Stimulated activated naive B cell treated with anti-CD40 and anti-IgM and Interleukin-4, amounts not matched to agents 10 μg/mL and 1 μg/mL and 100 μg/mL, for 72 hours (primary cell): Measurements from ENCODE around the gene EMC10.
"Not testable (repeated sequence)": the region's sequence is repeated elsewhere in the genome, so short reads cannot be mapped to it uniquely, and the experiment has no call there.

ENCODE experiments used
- ATAC-seq, 2 donors: fragments of 150-1000 bp; cut with Tn5 transposase; replicated peaks; 2 replicates each; pipeline ENCODE4 v1.10.0; 2021; ENCODE audit warnings: moderate library complexity in 1 of 2
- DNase-seq: peaks from one replicate; pipeline ENCODE4 v3.0.0; 2021
- H3K27ac Mint-ChIP-seq: one replicate; pipeline ENCODE4 v1.8.0; 2022; ENCODE audit warnings: mild to moderate bottlenecking, mixed read lengths
- H3K27me3 Mint-ChIP-seq, 2 donors: one replicate each; pipeline ENCODE4 v1.8.0; 2022; ENCODE audit warnings: mixed read lengths in 2 of 2
- H3K36me3 Mint-ChIP-seq, 2 donors: one replicate each; pipeline ENCODE4 v1.8.0; 2022; ENCODE audit warnings: mixed read lengths in 2 of 2, mild to moderate bottlenecking in 1 of 2
- H3K4me1 Mint-ChIP-seq, 2 donors: one replicate each; pipeline ENCODE4 v1.8.0; 2022; ENCODE audit warnings: mixed read lengths in 2 of 2, mild to moderate bottlenecking in 1 of 2
- H3K4me3 Mint-ChIP-seq, 2 donors: one replicate each; pipeline ENCODE4 v1.8.0; 2022; ENCODE audit warnings: mild to moderate bottlenecking in 2 of 2, mixed read lengths in 2 of 2, moderate library complexity in 1 of 2
- H3K9me3 Mint-ChIP-seq, 2 donors: one replicate each; pipeline ENCODE4 v1.8.0; 2022; ENCODE audit warnings: mixed read lengths in 2 of 2, mild to moderate bottlenecking in 1 of 2

The EMC10 gene

DNA sequence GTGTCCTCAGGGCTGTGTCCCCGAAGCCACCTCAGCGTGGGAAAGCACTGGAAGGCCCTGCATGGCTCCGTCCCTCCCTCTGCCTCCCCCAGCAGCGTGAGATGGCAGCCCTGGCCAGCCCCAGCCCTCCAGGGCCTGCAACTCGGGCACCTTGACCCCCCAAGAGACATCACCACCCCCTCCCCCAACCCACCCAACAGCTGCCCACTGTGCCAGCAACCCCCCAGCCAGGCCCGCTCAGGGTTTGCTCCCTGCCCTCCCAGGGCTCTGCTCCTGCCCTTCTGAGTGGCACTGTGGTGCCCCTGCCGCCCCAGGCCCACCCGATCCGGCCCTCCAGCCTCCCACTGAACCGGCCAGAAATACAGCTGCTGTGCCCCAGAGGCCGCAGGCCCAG lies 38.9 kb downstream of the EMC10 start:
- H3K9me3 Mint-ChIP-seq: no peaks in the 10 kb centered on the region
- ATAC-seq (no peak), DNase-seq (no peak)
- peaks cover 0 to 4% of the 10 kb centered on the region in 2 donors for H3K36me3 Mint-ChIP-seq
- peaks cover 18 to 24% of the 10 kb centered on the region in 2 donors for H3K4me1 Mint-ChIP-seq
- peaks cover 24 to 32% of the 10 kb centered on the region in 2 donors for H3K27me3 Mint-ChIP-seq
- H3K27ac Mint-ChIP-seq: no peak overlapping the region
- no peak overlapping the region for H3K4me3 Mint-ChIP-seq

DNA sequence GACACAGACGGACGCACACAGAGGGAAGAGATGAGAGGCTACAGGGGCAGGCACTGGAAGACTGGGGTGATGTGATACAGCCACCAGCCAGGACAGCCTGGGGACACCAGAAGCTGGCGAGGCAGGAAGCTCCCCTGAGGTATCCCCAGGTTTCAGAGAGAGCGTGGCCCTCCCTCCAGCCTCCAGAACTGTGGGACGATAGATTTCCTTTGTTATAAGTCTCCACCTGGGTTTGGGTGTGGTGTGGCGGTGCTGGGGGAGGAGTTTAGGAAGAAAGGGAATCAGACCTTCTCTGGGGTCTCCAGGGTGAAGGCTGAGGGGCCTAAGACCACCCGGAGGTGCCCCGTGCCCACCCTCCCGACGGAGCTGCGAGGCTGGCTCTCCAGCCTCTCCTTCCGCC lies 40.1 kb downstream of the EMC10 start:
- no peaks in the 10 kb centered on the region for H3K9me3 Mint-ChIP-seq
- peaks cover 24 to 32% of the 10 kb centered on the region in 2 donors for H3K27me3 Mint-ChIP-seq
- H3K36me3 Mint-ChIP-seq: peaks cover 0 to under 1% of the 10 kb centered on the region in 2 donors
- no peak for ATAC-seq
- H3K4me3 Mint-ChIP-seq: no peak overlapping the region
- H3K4me1 Mint-ChIP-seq: peaks cover 10 to 13% of the 10 kb centered on the region in 2 donors
- DNase-seq: no peak
- no peak overlapping the region for H3K27ac Mint-ChIP-seq

DNA sequence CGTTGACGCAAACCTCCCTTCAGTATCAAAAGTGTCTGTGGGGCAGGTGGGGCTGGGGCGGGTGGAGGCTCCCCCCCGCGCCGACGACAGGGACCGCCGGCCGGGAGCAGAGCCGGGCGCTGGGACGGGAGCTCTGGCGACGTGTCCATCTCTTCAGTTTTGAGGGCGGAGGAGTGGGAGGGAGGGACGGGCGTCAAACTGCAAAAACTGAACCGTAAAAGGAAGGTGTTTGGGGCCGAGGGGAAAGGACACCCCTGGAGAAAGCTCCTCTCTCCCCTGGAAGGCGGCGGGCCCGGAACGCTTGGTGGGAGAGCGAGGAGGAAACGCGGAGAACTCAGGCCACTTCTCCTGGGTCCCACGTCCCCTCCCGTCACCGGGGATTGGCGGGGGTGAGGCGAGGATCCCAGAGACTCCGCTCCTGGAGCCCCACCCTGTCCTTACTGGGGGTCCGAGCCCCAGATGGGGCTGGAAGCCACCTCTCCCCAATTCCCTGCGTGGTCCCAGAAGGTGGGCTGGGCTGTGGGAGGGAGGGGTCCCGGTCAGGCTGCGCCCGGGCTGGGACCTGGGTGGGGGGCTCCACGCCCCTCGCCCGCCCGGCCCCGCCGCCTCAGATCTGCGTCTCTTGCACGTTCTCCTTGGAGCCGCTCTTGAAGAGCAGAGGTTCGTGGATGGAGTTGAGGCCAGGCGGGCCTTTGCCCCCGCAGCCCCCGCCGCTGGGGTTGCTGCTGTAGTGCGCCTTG lies 40.8 kb downstream of the EMC10 start:
- DNase-seq: no peak
- Mint-ChIP-seq H3K36me3 (no peaks in the 10 kb centered on the region), H3K4me1 (peaks cover 6% of the 10 kb centered on the region in 2 donors), H3K27me3 (peaks cover 24 to 32% of the 10 kb centered on the region in 2 donors), H3K27ac (no peak overlapping the region), H3K4me3 (no peak overlapping the region), H3K9me3 (no peaks in the 10 kb centered on the region)
- ATAC-seq: no peak

DNA sequence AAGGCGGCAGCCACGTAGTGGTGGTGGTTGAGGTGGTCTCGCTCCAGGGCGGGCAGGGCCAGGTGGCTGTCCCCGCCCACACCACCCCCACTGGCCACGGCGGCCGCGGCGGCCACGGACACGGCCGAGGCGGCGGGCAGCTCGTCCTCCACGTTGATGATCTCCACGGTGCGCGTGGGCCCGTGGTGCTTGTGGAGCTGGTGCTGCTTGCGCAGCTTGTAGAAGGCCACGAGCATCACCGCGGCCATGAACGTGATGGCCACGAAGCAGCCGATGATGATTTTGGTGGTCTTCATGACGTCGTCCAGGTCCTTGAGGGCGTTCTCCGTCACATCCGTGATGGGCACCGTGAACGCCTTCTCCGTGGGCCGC lies 41.4 kb downstream of the EMC10 start:
- DNase-seq (no peak), ATAC-seq (no peak)
- H3K4me1 Mint-ChIP-seq: peaks cover 6% of the 10 kb centered on the region in 2 donors
- no peak overlapping the region for H3K27ac Mint-ChIP-seq
- no peak overlapping the region for H3K4me3 Mint-ChIP-seq
- no peaks in the 10 kb centered on the region for H3K9me3 Mint-ChIP-seq
- H3K36me3 Mint-ChIP-seq: no peaks in the 10 kb centered on the region
- peaks cover 24 to 32% of the 10 kb centered on the region in 2 donors for H3K27me3 Mint-ChIP-seq

DNA sequence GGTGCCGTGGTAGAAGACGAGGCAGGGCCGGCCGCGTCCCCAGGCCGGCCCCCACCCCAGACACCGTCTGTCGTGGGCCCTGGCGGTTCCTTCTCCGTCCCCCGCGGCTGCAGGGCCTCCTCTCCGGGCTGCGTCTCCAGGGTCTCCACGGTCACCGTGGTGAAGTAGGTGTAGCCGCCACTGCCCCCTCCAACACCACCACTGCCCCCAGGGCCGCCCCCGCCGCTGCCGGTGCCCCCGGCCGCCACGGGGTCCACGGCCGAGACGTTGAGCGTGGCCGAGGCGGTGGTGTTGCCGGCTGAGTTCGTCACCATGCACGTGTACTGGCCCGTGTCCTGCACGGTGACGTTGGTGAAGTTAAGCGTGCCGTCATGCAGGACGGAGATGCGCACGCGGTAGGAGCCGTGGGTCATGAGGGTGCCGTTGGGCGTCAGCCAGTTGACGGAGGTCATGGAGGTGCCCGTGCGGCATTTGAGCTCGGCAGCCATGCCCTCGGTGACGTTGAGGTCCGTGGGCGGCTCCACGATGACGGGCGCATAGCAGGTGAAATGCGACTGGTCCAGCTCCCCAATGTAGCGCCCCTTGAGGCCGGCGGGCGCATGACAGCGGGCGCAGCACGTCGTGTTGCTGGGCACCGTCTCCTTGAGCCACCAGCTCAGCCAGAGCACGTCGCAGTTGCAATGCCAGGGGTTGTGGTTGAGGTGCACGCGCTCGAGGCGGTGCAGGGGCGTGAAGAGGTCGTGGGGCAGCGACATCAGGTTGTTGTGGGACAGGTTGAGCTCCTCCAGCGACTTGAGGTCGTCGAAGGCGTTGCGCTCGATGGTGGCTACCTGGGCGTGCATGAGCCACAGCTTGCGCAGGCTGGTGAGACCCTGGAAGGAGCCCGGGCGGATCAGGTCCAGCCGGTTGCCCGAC lies 42.0 kb downstream of the EMC10 start:
- H3K27ac Mint-ChIP-seq: no peak overlapping the region
- no peak overlapping the region for H3K4me3 Mint-ChIP-seq
- H3K27me3 Mint-ChIP-seq: peaks cover 20 to 28% of the 10 kb centered on the region in 2 donors
- H3K36me3 Mint-ChIP-seq: no peaks in the 10 kb centered on the region
- H3K9me3 Mint-ChIP-seq: no peaks in the 10 kb centered on the region
- peaks cover 5 to 6% of the 10 kb centered on the region in 2 donors for H3K4me1 Mint-ChIP-seq
- ATAC-seq: no peak
- DNase-seq: no peak

DNA sequence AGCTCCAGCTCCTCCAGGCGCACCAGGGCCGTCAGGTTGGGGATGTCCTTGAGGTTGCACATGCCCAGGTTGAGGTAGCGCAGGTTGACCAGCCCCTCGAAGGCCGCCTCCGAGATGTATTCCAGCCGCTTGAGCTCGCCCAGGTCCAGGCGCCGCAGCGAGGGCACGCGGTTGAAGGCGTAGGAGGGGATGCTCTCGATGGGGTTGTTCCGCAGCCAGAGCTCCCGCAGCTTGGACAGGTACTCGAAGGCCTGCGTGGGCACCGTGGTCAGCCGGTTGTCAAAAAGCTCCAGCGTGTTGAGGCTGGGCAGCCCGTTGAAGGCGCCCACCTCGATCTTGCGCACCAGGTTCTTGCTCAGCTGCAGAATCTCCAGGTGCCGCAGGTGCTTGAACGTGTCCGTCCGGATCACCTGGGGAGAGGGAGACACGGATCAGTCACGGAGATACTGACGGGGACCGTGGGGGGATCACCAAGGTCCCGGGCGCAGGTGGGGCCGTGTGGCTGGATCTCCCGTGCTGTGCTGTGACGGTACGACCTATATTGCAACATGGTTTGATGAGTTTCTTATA lies 42.8 kb downstream of the EMC10 start:
- peaks cover 17 to 21% of the 10 kb centered on the region in 2 donors for H3K27me3 Mint-ChIP-seq
- peaks cover 3 to 5% of the 10 kb centered on the region in 2 donors for H3K4me1 Mint-ChIP-seq
- H3K36me3 Mint-ChIP-seq: no peaks in the 10 kb centered on the region
- no peak overlapping the region for H3K27ac Mint-ChIP-seq
- DNase-seq: no peak
- no peak for ATAC-seq
- no peak overlapping the region for H3K4me3 Mint-ChIP-seq
- H3K9me3 Mint-ChIP-seq: no peaks in the 10 kb centered on the region

DNA sequence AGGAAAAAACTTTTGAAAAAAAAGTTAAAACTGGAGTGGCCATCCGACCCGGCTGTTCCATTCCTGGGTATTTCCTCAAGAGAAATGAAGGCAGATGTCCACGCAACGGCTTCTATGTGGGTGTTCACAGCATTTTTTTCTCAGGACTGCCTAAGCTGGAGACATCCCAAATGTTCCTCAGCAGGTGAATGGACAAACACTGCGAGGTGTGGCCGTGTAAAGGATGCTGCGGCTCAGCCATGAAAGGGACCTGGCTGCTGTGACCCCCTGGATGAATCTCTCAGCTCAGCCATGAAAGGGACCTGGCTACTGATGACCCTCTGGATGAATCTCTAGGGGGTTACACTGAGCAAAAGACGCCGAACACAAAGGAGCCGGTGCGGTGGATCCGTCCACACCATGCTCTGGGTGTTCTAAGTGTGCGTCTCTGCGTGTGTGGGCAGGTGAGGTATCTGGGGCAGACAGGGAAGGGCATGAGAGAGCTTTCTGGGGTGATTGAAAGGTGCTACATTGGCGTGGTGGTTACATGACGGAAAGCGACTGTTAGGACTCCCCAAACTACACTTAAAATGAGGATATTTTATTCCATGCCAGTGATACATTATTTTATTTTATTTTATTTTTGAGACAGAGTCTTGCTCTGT lies 44.6 kb downstream of the EMC10 start:
- Mint-ChIP-seq H3K27me3 (peaks cover 4% of the 10 kb centered on the region in 2 donors), H3K4me1 (no peaks in the 10 kb centered on the region), H3K4me3 (no peak overlapping the region), H3K36me3 (no peaks in the 10 kb centered on the region), H3K27ac (no peak overlapping the region), H3K9me3 (no peaks in the 10 kb centered on the region)
- ATAC-seq (no peak), DNase-seq (no peak)

DNA sequence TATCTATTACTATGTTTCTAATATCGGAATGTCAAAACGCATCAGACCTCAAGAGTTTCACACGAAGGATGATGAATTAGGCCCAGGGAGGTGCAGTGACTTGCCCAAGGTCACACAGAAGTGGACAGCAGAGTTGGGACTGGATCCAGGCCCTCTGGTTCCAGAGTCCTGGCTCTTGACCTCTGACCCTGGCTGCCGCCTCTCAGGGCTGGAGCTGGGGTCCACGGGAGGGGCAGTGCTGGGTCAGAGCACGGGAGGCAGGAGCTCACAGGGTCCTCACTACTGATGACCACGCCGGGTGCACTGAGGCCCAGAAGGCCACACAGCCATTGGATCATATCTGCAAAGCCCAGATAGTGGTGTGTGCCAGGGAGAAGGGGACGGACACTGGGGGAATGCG lies 46.6 kb downstream of the EMC10 start:
- Mint-ChIP-seq H3K27ac (no peak overlapping the region), H3K36me3 (no peaks in the 10 kb centered on the region), H3K27me3 (peaks cover 3 to 7% of the 10 kb centered on the region in 2 donors), H3K9me3 (no peaks in the 10 kb centered on the region), H3K4me3 (no peak overlapping the region), H3K4me1 (no peaks in the 10 kb centered on the region)
- no peak for DNase-seq
- ATAC-seq: no peak

DNA sequence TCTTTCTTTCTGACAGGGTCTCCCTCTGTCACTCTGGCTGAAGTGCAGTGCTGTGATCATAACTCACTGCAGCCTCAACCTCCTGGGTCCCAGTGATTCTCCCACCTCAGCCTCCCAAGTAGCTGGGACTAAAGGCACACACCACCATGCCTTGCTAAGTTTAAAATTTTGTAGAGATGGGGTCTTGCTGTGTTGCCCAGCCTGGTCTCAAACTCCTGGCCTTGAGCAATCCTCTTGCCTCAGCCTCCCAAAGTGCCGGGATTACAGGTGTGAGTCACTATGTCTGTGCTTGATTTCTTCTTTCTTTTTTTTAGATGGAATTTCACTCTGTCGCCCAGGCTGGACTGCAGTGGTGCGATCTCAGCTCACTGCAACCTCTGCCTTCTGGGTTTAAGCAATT lies 51.7 kb downstream of the EMC10 start:
- not testable (repeated sequence) for H3K27ac Mint-ChIP-seq, H3K4me1 Mint-ChIP-seq, H3K36me3 Mint-ChIP-seq

GRCh38 chr19:50531171-50531612 lies 54.9 kb downstream of the EMC10 start:
- Mint-ChIP-seq H3K4me3 (no peak overlapping the region), H3K36me3 (peaks cover 5 to 11% of the 10 kb centered on the region in 2 donors), H3K4me1 (no peaks in the 10 kb centered on the region), H3K27me3 (peaks cover 39% of the 10 kb centered on the region in 2 donors), H3K27ac (no peak overlapping the region), H3K9me3 (peaks cover 10 to 16% of the 10 kb centered on the region in 2 donors)
- ATAC-seq: no peak
- no peak for DNase-seq

More for the DNA sequence above, 51.7 kb downstream of the EMC10 start:
- Mint-ChIP-seq H3K27me3 (peaks cover 34 to 39% of the 10 kb centered on the region in 2 donors), H3K9me3 (peaks cover 6 to 10% of the 10 kb centered on the region in 2 donors)
- DNase-seq, ATAC-seq, H3K4me3 Mint-ChIP-seq: not testable (repeated sequence)

DNA sequence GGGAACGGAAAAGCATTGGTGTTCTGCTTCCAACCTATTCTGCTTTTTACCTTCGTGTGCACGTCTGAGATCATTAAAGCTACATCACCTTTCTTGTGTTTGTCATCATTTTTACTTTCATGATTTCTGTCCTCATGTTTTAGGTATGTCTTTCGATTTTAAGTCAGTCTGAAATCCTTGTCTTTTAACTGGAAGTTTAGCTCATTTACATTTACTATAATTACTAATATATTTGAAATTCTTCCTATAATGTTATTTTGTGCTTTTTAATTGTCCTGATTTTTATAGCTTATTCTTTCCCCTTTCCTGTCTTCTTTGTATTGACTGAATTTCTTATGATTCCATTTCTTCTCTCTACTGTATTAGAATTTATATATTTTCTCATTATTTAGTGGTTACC lies 56.6 kb downstream of the EMC10 start:
- ATAC-seq (no peak), DNase-seq (no peak)
- Mint-ChIP-seq H3K4me1 (peaks cover 2 to 4% of the 10 kb centered on the region in 2 donors), H3K4me3 (no peak overlapping the region), H3K27ac (no peak overlapping the region), H3K9me3 (peaks cover 10 to 16% of the 10 kb centered on the region in 2 donors), H3K27me3 (peaks cover 45 to 47% of the 10 kb centered on the region in 2 donors), H3K36me3 (peaks cover 5 to 11% of the 10 kb centered on the region in 2 donors)

DNA sequence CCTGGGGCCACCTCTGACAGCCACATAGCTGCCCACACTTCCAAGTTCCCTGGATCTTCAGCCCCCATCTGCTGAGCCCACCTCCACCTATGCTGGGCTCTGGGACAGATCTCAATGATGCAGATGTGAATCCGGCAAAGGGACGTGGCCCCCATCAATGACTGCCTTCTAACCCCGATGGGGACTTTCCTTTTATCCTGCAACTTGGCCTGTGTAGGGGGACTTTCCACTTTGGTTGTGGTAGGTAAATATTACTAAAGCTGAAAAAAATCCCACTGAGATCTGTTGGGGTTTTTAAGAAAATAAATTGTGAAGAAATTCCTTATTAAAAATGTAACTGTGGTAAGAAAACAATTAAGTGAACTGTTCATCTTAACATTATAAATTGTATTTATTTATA lies 58.2 kb downstream of the EMC10 start:
- peaks cover 5 to 11% of the 10 kb centered on the region in 2 donors for H3K36me3 Mint-ChIP-seq
- H3K27me3 Mint-ChIP-seq: peaks cover 39 to 40% of the 10 kb centered on the region in 2 donors
- H3K4me1 Mint-ChIP-seq: peaks cover 2 to 7% of the 10 kb centered on the region in 2 donors
- no peak for ATAC-seq
- H3K27ac Mint-ChIP-seq: no peak overlapping the region
- H3K9me3 Mint-ChIP-seq: peaks cover 10 to 16% of the 10 kb centered on the region in 2 donors
- no peak overlapping the region for H3K4me3 Mint-ChIP-seq
- no peak for DNase-seq

DNA sequence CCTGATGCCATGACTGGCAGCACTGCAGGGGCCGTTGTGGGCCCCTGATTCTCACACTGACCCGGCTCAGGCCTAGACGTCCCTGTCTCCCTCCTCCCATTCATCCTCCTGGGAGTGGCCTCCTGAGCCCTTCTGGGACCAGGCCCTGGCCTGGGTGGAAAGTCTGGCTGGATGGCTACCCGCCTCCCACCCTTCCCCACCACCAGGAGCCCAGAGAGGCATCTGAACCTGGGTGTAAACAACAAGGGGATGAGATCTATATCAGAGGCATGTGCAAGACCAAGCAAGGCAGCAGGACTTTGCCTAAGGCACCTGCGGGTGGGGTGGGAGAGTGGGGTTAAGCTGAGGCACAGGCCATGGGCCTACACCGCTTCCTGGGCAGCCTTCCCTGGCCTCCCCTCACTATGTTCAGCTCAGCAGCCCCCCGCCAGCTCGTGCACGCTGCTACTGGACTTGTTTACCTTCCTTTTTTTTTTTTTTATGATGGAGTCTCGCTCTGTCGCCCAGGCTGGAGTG lies 59.4 kb downstream of the EMC10 start:
- Mint-ChIP-seq H3K4me3 (no peak overlapping the region), H3K27me3 (peaks cover 31 to 32% of the 10 kb centered on the region in 2 donors), H3K27ac (no peak overlapping the region), H3K9me3 (peaks cover 10 to 16% of the 10 kb centered on the region in 2 donors), H3K36me3 (peaks cover 5 to 11% of the 10 kb centered on the region in 2 donors), H3K4me1 (peaks cover 2 to 7% of the 10 kb centered on the region in 2 donors)
- DNase-seq: no peak
- no peak for ATAC-seq
